Measurements from ENCODE around the gene RRP36. TPM values are rescaled to one million over a fixed set of nuclear protein-coding genes. Genes with fewer than 3 reads are reported as not detected.

Gene RRP36
- total RNA-seq, 4 donors from 2014 or later: 32.2 to 200 (median 40.5) TPM

DNA sequence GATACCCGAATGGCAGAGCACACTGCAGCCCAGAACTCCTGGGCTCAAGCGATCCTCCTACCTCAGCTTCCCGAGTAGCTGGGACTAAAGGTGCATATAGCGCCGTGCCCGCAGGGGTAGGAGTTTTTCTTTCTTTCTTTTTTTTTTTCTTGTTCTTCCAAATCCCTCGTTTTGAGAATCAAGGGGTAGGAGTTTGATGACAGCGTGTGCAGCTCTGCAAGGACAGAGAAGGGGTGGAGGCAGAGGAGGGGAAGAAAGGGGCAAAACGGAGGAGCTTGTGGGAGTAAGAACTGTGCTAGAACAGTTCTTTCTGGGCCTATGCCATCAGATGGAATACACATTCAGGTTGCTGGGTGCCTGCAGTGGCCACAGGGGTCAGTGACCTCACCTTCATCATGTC is 15.3 kb downstream of the RRP36 start:
- Histone ChIP-seq H3K36me3 (peaks cover 0 to 13% (median 0%) of the 10 kb centered on the region in 4 donors), H3K4me3 (no peak overlapping the region), H3K27me3 (no peaks in the 10 kb centered on the region), H3K9me3 (no peaks in the 10 kb centered on the region), H3K27ac (no peak overlapping the region), H3K4me1 (no peaks in the 10 kb centered on the region)
- intact Hi-C loops (cut with DNase I; ENCODE audit: low total_unique reads): no loop called here
- in situ Hi-C loops (cut with MboI; ENCODE audit: low pct_ligation_motif_present in 1 of 4, low pct_unique_long_range_greater_than_20kb in 1 of 4, low sequenced_read_pairs in 3 of 4): no loop called here
- 88 to 94% methylated on average over 8 to 9 of the region's 9 CpGs for WGBS, 2 donors (ENCODE audit: low coverage in 1 of 2)
- no peak for DNase-seq
- TF ChIP-seq POLR2A (IDR thresholded peaks at IDR 0.05) (no peak), EP300 (IDR thresholded peaks at IDR 0.05; ENCODE audit: low read depth) (no peak), POLR2AphosphoS5 (IDR thresholded peaks at IDR 0.05) (no peak)
- TF ChIP-seq, protein P1, sequence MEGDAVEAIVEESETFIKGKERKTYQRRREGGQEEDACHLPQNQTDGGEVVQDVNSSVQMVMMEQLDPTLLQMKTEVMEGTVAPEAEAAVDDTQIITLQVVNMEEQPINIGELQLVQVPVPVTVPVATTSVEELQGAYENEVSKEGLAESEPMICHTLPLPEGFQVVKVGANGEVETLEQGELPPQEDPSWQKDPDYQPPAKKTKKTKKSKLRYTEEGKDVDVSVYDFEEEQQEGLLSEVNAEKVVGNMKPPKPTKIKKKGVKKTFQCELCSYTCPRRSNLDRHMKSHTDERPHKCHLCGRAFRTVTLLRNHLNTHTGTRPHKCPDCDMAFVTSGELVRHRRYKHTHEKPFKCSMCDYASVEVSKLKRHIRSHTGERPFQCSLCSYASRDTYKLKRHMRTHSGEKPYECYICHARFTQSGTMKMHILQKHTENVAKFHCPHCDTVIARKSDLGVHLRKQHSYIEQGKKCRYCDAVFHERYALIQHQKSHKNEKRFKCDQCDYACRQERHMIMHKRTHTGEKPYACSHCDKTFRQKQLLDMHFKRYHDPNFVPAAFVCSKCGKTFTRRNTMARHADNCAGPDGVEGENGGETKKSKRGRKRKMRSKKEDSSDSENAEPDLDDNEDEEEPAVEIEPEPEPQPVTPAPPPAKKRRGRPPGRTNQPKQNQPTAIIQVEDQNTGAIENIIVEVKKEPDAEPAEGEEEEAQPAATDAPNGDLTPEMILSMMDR (IDR thresholded peaks at IDR 0.05): no peak

DNA sequence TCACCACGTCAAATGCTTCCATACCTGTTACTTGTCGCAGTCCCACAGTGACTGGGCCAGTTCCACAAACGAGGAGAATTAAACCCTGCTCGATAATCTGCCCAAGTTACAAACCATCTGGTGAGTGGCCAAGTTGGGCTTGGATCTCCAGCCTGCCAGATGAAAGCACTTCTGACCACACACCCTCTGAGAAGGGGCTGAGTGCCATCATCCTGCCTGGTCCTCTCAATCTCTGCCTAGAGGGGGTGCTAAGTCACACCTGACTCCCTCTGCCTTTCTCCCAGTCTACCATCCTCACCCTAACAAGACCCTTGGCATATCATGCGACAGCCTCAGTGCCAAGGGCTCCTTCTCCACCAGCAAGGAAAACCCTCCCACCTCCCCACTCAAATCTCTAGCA is 15.8 kb downstream of the RRP36 start:
- H3K4me1 ChIP-seq: no peaks in the 10 kb centered on the region
- TF ChIP-seq POLR2AphosphoS5 (IDR thresholded peaks at IDR 0.05): no peak
- TF ChIP-seq, protein P1 (IDR thresholded peaks at IDR 0.05): no peak
- no peak for TF ChIP-seq EP300 (IDR thresholded peaks at IDR 0.05; ENCODE audit: low read depth)
- TF ChIP-seq POLR2A (IDR thresholded peaks at IDR 0.05): no peak
- intact Hi-C loops (cut with DNase I; ENCODE audit: low total_unique reads): no loop called here
- peaks cover 0 to 13% (median 0%) of the 10 kb centered on the region in 4 donors for H3K36me3 ChIP-seq
- H3K9me3 ChIP-seq: no peaks in the 10 kb centered on the region
- no peak overlapping the region for H3K4me3 ChIP-seq
- WGBS, 2 donors (ENCODE audit: low coverage in 1 of 2): 81% methylated on average over 5 of the region's 5 CpGs; no CpG with 5 or more reads in 1 of the 2 donors
- DNase-seq: no peak
- in situ Hi-C loops (cut with MboI; ENCODE audit: low pct_ligation_motif_present in 1 of 4, low pct_unique_long_range_greater_than_20kb in 1 of 4, low sequenced_read_pairs in 3 of 4): no loop called here
- no peak overlapping the region for H3K27ac ChIP-seq
- H3K27me3 ChIP-seq: no peaks in the 10 kb centered on the region

DNA sequence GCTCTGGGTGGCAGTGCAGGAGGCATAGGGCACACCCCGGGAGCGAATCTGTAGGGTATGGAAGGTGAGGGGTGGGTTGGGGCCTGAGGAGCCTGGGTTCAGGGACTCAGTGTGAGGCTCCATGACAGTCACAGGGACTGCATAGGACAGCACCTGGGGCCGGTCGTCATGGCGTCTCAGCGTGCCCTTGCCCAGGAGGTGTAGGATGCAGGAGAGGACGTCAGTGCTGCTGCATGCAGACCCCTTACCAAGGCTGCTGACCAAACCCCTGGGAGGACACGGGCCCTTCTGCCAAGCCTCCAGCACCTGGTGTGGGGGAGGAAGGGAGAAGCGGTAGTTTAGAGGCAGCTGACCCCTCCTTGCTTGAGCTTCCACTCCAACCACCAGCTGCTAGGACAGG is 16.3 kb downstream of the RRP36 start:
- intact Hi-C loops (cut with DNase I; ENCODE audit: low total_unique reads): no loop called here
- 87 to 100% methylated on average over 2 to 9 of the region's 9 CpGs for WGBS, 2 donors (ENCODE audit: low coverage in 1 of 2)
- H3K27ac ChIP-seq: no peak overlapping the region
- DNase-seq: no peak
- H3K4me3 ChIP-seq: no peak overlapping the region
- H3K9me3 ChIP-seq: no peaks in the 10 kb centered on the region
- no peaks in the 10 kb centered on the region for H3K4me1 ChIP-seq
- TF ChIP-seq POLR2AphosphoS5 (IDR thresholded peaks at IDR 0.05) (no peak), POLR2A (IDR thresholded peaks at IDR 0.05) (no peak), EP300 (IDR thresholded peaks at IDR 0.05; ENCODE audit: low read depth) (no peak)
- TF ChIP-seq, protein P1 (IDR thresholded peaks at IDR 0.05): no peak
- no peaks in the 10 kb centered on the region for H3K27me3 ChIP-seq
- H3K36me3 ChIP-seq: peaks cover 0 to 13% (median 0%) of the 10 kb centered on the region in 4 donors
- in situ Hi-C loops (cut with MboI; ENCODE audit: low pct_ligation_motif_present in 1 of 4, low pct_unique_long_range_greater_than_20kb in 1 of 4, low sequenced_read_pairs in 3 of 4): no loop called here

DNA sequence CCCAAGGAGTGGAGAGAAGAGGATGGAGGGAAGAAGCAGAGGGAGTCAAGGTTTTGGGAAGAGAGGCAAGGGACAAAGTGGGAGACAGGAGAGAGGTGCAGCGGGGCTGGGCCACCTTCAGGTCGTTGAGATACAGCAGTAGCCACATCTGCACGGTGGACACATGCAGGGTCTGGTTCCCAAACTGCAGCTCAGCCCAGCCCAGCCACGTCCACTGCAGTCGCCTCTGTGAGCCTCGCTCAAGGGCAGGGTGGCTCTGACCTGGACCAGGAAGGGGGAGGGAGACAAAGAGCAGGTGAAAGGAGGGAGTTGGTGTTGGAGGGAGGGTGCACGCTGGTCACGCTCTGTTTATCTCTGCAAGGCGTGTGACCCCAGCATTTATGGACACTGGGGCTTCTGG is 17.3 kb downstream of the RRP36 start:
- in situ Hi-C loops (cut with MboI; ENCODE audit: low pct_ligation_motif_present in 1 of 4, low pct_unique_long_range_greater_than_20kb in 1 of 4, low sequenced_read_pairs in 3 of 4): no loop called here
- intact Hi-C loops (cut with DNase I; ENCODE audit: low total_unique reads): no loop called here
- H3K36me3 ChIP-seq: peaks cover 0 to 13% (median 4%) of the 10 kb centered on the region in 4 donors
- no peak overlapping the region for H3K4me3 ChIP-seq
- no peak overlapping the region for H3K27ac ChIP-seq
- no peaks in the 10 kb centered on the region for H3K9me3 ChIP-seq
- DNase-seq: no peak
- no peaks in the 10 kb centered on the region for H3K4me1 ChIP-seq
- TF ChIP-seq, protein P1 (IDR thresholded peaks at IDR 0.05): no peak
- TF ChIP-seq POLR2A (IDR thresholded peaks at IDR 0.05) (no peak), POLR2AphosphoS5 (IDR thresholded peaks at IDR 0.05) (no peak), EP300 (IDR thresholded peaks at IDR 0.05; ENCODE audit: low read depth) (no peak)
- 79 to 94% methylated on average over 6 to 9 of the region's 9 CpGs for WGBS, 2 donors (ENCODE audit: low coverage in 1 of 2)
- no peaks in the 10 kb centered on the region for H3K27me3 ChIP-seq

Data from transverse colon (tissue), 4 donors.